Activated T-cell treated with anti-CD3 and anti-CD28 coated beads, Interleukin-2, amount 50 U/mL, for 72 hours (primary cell): ENCODE measurements around the gene VSTM2A. TPM values are rescaled to one million over a fixed set of nuclear protein-coding genes. Genes with fewer than 3 reads are reported as not detected.
A peak's percentile ranks its signal among the peaks of the same experiment; 100 is the strongest.
"Not testable (repeated sequence)": the region's sequence is repeated elsewhere in the genome, so short reads cannot be mapped to it uniquely, and the experiment has no call there.

ENCODE experiments used
- ATAC-seq, 2 donors: fragments of 150-1000 bp; cut with Tn5 transposase; replicated peaks in 1 of 2; 2 replicates each; pipeline ENCODE4 v1.10.0; 2021; ENCODE audit warnings: moderate library complexity in 2 of 2, mild to moderate bottlenecking in 1 of 2
- DNase-seq, 2 donors: peaks; one replicate each; pipeline ENCODE4 v3.0.0; 2021 to 2022; ENCODE audit warnings: mixed read lengths in 1 of 2
- H3K27ac Mint-ChIP-seq: one replicate; pipeline ENCODE4 v1.8.0; 2022; ENCODE audit warnings: mild to moderate bottlenecking, moderate library complexity, mixed read lengths
- H3K27me3 Mint-ChIP-seq: one replicate; pipeline ENCODE4 v1.8.0; 2022; ENCODE audit warnings: low read depth, mixed read lengths
- H3K36me3 Mint-ChIP-seq, 2 donors: one replicate each; pipeline ENCODE4 v1.8.0; 2022; ENCODE audit warnings: mixed read lengths in 2 of 2, mild to moderate bottlenecking in 1 of 2; ENCODE audit not compliant: insufficient read depth in 2 of 2
- H3K4me1 Mint-ChIP-seq: one replicate; pipeline ENCODE4 v1.8.0; 2022; ENCODE audit warnings: low read depth, mixed read lengths
- H3K4me3 Mint-ChIP-seq, 2 donors: one replicate each; pipeline ENCODE4 v1.8.0; 2022; ENCODE audit warnings: mild to moderate bottlenecking in 2 of 2, mixed read lengths in 2 of 2, moderate library complexity in 2 of 2
- H3K9me3 Mint-ChIP-seq, 2 donors: one replicate each; pipeline ENCODE4 v1.8.0; 2022; ENCODE audit warnings: mixed read lengths in 2 of 2
- total RNA-seq, 2 donors: library from RNA; stranded (reverse); gene quantifications; one replicate each; pipeline ENCODE4 v1.2.3, GENCODE V29; 2022

The VSTM2A gene
- total RNA-seq = not detected

DNA sequence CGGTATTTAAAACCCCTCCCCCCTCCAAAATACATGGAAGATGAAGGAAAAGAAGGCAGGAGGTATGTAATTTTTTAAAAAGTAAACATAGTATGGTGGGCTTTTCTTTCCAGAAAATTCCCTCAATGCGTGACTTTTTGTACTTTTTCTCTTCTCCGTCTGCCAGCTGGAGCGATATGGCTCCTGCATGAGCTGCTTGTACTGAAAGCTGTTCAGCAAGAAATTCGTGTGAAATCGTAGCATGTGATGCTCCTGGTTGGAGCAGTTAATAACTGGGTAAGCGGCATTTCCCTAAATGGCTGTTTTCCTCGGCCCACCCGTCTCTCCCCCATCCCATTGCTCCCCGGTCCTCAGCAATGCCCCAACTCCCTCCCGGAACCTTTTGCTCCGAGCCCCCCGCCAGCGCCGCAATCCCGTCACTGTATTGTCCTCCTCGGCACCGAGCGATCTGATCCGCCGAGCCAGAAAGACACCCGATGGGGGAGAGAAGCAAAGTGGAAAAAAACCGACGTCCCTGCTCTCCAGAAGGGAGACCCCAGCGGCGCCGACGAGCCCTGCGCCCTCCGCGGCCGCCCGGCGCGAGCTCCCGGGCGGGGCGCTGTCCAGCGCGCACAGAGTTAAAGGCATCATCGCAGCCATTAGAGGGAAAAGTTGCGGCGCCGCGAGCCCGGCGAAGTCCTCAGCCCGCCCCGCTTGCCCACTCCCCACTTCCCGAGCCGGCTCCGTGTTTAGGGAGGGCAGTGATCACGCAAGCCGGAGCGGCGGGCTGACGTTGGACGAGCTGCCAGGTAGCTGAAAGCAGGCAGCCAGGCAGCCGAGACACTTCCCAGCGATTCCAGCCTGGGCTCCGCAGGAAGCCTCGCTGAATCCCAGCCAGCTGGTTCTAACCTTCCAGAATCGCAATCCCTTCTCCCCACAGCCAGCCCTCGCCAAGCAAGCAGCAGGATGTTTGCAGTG, at the start of gene VSTM2A:
Gene VSTM2A, plus strand, starts transcription at position 707 of the 957 bp plus-strand sequence. CDS start 356 bp downstream, outside the sequence.
- Mint-ChIP-seq H3K36me3 (peaks cover 6 to 14% of the 10 kb centered on the region in 2 donors), H3K27ac (no peak within 1 kb of the TSS), H3K4me1 (no peaks in the 10 kb centered on the region), H3K27me3 (peaks cover 41% of the 10 kb centered on the region), H3K9me3 (peaks cover 0 to 6% of the 10 kb centered on the region in 2 donors), H3K4me3 (no peak within 1 kb of the TSS)
- ATAC-seq (no peak), DNase-seq (no peak)

DNA sequence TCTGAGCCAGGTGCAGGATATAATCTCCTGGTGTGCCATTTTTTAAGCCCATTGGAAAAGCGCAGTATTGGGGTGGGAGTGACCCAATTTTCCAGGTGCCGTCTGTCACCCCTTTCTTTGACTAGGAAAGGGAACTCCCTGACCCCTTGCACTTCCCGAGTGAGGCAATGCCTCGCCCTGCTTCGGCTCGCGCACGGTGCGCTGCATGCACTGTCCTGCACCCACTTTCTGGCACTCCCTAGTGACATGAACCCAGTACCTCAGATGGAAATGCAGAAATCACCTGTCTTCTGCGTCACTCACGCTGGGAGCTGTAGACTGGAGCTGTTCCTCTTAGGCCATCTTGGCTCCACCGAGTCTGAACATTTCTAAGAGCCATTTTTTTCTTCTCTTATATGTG, 37.6 kb upstream of the VSTM2A start:
- not testable (repeated sequence) for H3K27me3 Mint-ChIP-seq, H3K4me3 Mint-ChIP-seq, DNase-seq, H3K4me1 Mint-ChIP-seq, H3K9me3 Mint-ChIP-seq, ATAC-seq, H3K27ac Mint-ChIP-seq
- peaks cover 0 to 11% of the 10 kb centered on the region in 2 donors for H3K36me3 Mint-ChIP-seq

GRCh38 chr7:54529568-54529967, 12.6 kb upstream of the VSTM2A start:
- Mint-ChIP-seq H3K36me3 (peaks cover 0 to 2% of the 10 kb centered on the region in 2 donors), H3K4me3 (no peak overlapping the region), H3K4me1 (no peaks in the 10 kb centered on the region), H3K27me3 (no peaks in the 10 kb centered on the region), H3K27ac (no peak overlapping the region), H3K9me3 (peaks cover 9 to 10% of the 10 kb centered on the region in 2 donors)
- ATAC-seq = no peak
- no peak for DNase-seq

DNA sequence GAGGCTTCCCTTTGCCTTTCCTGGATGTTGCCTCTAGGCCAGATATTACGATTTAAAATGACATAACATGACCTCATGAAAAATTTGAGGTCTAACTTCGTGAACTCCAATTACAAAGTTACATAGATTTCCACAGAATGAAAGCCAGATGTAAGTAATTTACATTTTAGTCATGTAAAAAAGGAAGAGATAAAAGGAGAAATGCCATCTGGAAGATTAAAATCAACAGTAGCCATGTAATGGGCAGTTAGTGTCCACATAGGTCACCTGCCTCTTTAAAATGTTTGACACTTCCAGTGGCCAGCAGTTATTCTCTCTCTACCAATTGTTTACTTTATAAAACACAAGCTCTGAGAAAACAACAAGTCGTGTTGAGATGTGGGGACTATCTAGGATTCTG, 4.1 kb upstream of the VSTM2A start:
- no peak overlapping the region for H3K4me3 Mint-ChIP-seq

DNA sequence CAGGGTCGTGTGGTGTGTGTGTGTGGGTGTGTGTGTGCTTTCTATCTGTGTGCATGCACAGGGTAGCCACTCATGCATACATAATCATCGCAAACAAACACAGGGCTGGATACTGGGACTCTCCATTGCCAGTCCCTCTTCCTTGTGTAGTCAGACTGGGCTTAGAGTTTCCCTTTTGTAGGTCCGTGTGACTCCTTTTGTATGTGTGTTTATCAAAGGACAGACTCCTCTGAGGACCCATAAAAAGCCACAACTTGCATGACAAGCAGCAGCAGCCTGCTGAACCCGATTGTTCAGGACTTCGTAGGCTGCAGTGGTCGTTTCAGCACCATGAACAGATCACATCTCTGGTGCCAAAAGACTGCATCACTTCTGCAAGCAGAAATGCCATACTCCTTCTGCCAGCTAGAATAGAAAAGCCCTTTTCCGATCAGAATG, 895 bp downstream of the VSTM2A start:
- ATAC-seq (no peak), DNase-seq (no peak)
- Mint-ChIP-seq H3K4me1 (no peaks in the 10 kb centered on the region), H3K27ac (no peak overlapping the region), H3K4me3 (no peak overlapping the region), H3K9me3 (peaks cover 0 to 6% of the 10 kb centered on the region in 2 donors), H3K36me3 (peaks cover 6 to 14% of the 10 kb centered on the region in 2 donors), H3K27me3 (peaks cover 41% of the 10 kb centered on the region)

More for the DNA sequence above, 4.1 kb upstream of the VSTM2A start:
- DNase-seq (no peak), ATAC-seq (no peak)
- Mint-ChIP-seq H3K9me3 (peaks cover 0 to 6% of the 10 kb centered on the region in 2 donors), H3K27me3 (peaks cover 17% of the 10 kb centered on the region), H3K4me1 (no peaks in the 10 kb centered on the region), H3K36me3 (peaks cover 0 to 6% of the 10 kb centered on the region in 2 donors), H3K27ac (no peak overlapping the region)

DNA sequence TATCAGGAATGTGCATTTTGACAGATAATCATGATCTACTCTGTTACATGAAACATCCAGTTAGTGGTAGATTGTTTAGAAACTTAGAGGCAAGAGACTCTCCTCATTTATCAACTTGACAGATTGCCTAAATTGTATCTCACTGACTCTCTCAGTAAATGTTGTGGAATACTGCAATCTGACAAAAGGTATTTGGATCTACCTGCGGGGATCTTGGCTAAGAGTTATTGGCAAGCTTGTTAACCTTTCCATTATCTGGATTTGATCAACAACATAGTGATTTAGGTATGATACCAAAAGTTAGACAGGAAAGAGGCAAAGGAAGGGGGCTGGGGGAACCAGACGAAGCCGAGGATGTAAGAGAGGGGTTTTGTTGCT, 2.0 kb downstream of the VSTM2A start:
- DNase-seq = no peak
- Mint-ChIP-seq H3K9me3 (peaks cover 0 to 6% of the 10 kb centered on the region in 2 donors), H3K4me1 (no peaks in the 10 kb centered on the region), H3K27me3 (peaks cover 41% of the 10 kb centered on the region), H3K27ac (no peak overlapping the region), H3K36me3 (peaks cover 6 to 14% of the 10 kb centered on the region in 2 donors), H3K4me3 (no peak overlapping the region)
- ATAC-seq = no peak

- H3K4me3 Mint-ChIP-seq = no peak overlapping the region
- H3K4me1 Mint-ChIP-seq = no peaks in the 10 kb centered on the region
- H3K9me3 Mint-ChIP-seq = peaks cover 0 to 6% of the 10 kb centered on the region in 2 donors
- H3K27me3 Mint-ChIP-seq = peaks cover 41% of the 10 kb centered on the region
- no peak overlapping the region for H3K27ac Mint-ChIP-seq
- H3K36me3 Mint-ChIP-seq = peaks cover 6 to 14% of the 10 kb centered on the region in 2 donors
- no peak for ATAC-seq
- DNase-seq = no peak
These were observed 2.5 kb downstream of the VSTM2A start for GRCh38 chr7:54544527-54545240.

DNA sequence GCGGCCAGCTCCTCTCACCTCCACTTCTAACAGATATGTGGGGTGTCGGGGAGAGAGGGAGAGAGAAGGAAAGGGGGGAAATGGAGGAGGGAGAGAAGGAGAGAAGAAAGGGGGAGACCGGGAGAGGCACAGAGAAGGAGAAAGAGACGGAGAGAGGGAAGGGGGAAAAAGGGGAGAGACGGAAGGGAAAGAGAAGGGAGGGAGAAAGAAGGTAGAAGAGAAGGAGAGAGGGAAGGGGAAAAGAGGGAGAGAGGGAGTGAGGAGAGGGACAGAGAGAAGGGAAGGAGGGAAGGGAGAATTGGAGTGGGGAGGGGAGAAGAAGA, 3.0 kb downstream of the VSTM2A start:
- DNase-seq = no peak
- peaks cover 41% of the 10 kb centered on the region for H3K27me3 Mint-ChIP-seq
- peaks cover 0 to 6% of the 10 kb centered on the region in 2 donors for H3K9me3 Mint-ChIP-seq
- no peak overlapping the region for H3K27ac Mint-ChIP-seq
- H3K36me3 Mint-ChIP-seq = peaks cover 6 to 14% of the 10 kb centered on the region in 2 donors
- no peak for ATAC-seq
- no peaks in the 10 kb centered on the region for H3K4me1 Mint-ChIP-seq
- no peak overlapping the region for H3K4me3 Mint-ChIP-seq

DNA sequence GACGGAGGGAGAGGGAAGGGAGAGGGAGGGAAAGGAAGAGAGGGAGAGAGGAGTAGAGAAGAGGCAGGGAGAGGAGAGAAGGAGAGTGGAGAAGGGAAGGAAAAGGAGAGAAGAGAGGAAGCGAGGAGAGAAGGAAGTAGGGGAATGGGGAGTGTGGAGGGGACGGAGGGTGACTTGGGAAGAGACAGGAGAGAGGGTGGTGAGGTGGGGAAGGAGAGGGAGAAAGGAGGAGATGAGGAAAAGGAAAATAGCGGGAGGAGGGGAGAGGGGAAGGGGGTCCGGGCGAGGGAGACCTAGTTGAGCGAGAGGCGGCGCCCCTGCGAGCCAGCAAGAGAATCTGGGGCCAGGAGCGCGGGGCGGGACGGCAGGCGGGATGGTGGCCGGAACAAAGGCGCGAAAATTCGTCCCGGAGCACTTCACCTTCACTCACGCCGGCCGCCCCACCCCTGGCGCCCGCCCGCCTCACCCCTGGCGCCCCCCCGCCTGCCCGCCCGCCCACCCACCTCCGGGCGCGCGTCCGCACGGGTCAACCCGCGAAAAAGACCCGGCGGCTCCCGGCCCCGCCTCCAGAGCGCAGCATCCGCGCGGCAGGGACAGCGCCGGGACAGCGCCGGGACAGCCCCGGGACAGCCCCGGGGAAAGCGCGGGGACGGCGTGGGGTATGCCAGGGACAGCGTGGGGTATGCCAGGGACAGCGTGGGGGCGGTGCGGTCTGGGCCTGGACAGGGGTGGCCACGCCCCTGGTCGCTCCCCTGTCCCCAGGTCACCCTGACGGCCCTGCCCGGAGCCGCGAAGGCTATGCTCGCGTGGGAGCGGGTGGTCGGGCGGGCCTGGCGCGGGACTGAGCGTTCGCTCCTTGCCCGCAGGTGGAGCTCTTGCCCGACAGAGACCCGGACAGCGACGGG, 4.2 kb downstream of the VSTM2A start:
- Mint-ChIP-seq H3K36me3 (peaks cover 6 to 12% of the 10 kb centered on the region in 2 donors), H3K4me1 (no peaks in the 10 kb centered on the region), H3K27ac (no peak overlapping the region), H3K4me3 (no peak overlapping the region), H3K27me3 (peaks cover 38% of the 10 kb centered on the region), H3K9me3 (peaks cover 0 to 6% of the 10 kb centered on the region in 2 donors)
- peak in 1 of 2 donors; percentile 2 for DNase-seq
- no peak for ATAC-seq

DNA sequence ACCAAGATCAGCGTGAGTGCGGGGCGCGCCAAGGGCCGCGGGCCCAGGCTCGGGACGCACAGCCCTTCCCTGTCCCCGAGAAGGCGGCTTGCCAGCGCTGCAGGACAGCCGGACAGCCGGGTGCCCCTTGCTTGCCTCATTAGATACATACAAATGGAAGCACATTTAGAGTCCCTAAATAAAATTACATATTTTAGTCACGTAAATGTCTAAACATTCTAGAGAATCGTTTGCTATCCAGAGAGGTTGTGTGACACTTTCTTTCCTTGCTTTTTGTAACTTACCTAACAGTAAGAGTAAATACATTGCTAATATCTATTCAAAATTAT, 4.8 kb downstream of the VSTM2A start:
- Mint-ChIP-seq H3K4me1 (no peaks in the 10 kb centered on the region), H3K27me3 (peaks cover 33% of the 10 kb centered on the region), H3K27ac (no peak overlapping the region), H3K36me3 (peaks cover 6 to 11% of the 10 kb centered on the region in 2 donors), H3K4me3 (no peak overlapping the region), H3K9me3 (peaks cover 0 to 5% of the 10 kb centered on the region in 2 donors)
- no peak for DNase-seq
- ATAC-seq = no peak

- ATAC-seq (no peak), DNase-seq (no peak)
- H3K4me3 Mint-ChIP-seq = no peak overlapping the region
- H3K27me3 Mint-ChIP-seq = peaks cover 8% of the 10 kb centered on the region
- peaks cover 0 to 2% of the 10 kb centered on the region in 2 donors for H3K36me3 Mint-ChIP-seq
- H3K4me1 Mint-ChIP-seq = no peaks in the 10 kb centered on the region
- H3K27ac Mint-ChIP-seq = no peak overlapping the region
- peaks cover 4 to 7% of the 10 kb centered on the region in 2 donors for H3K9me3 Mint-ChIP-seq
These were observed 8.3 kb downstream of the VSTM2A start for GRCh38 chr7:54550471-54550870.

- ATAC-seq (no peak), DNase-seq (no peak)
- Mint-ChIP-seq H3K36me3 (no peaks in the 10 kb centered on the region), H3K27me3 (no peaks in the 10 kb centered on the region), H3K4me1 (no peaks in the 10 kb centered on the region), H3K27ac (no peak overlapping the region), H3K4me3 (no peak overlapping the region), H3K9me3 (peaks cover 4 to 7% of the 10 kb centered on the region in 2 donors)
These were observed 13.9 kb downstream of the VSTM2A start for GRCh38 chr7:54556121-54556520.
